ENCODE measurements around the gene NFATC1.

Gene NFATC1

GRCh38 chr18:79540161-79540903 is 144.6 kb downstream of the NFATC1 start:
- Histone ChIP-seq H3K36me3 (ENCODE audit: control insufficient read depth in 1 of 2, insufficient read depth in 2 of 2, low read length in 2 of 2) (peaks cover 0 to 4% of the 10 kb centered on the region in 2 donors), H3K9me3 (ENCODE audit: control insufficient read depth in 1 of 2, low read length in 2 of 2) (no peaks in the 10 kb centered on the region), H3K4me3 (ENCODE audit: low read depth in 1 of 2, low read length in 2 of 2) (no peak overlapping the region), H3K27ac (ENCODE audit: low read length) (no peak overlapping the region), H3K27me3 (ENCODE audit: low read depth, low read length) (no peaks in the 10 kb centered on the region), H3K4me1 (ENCODE audit: control insufficient read depth in 1 of 2, insufficient read depth in 2 of 2, low read length in 2 of 2) (no peaks in the 10 kb centered on the region)

DNA sequence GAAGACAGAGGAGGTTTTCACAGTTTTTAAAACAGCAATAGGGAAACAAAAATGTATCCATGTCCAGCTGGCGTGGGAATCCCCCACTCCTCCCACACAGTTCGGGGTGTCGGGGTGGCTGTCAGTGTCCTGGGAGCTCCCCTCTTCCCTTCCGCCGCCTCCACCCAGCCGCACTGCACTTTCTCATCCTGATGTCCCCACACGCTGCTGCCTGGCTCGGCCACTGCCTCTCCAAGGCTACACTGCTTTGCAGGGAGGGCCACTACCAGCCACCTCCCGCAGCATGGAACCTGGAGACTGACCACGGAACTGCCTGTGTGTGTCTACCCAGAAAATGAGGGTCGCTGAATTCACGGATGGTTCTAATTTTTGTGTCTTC is 145.2 kb downstream of the NFATC1 start:
- H3K36me3 ChIP-seq (ENCODE audit: control insufficient read depth in 1 of 2, insufficient read depth in 2 of 2, low read length in 2 of 2): peaks cover 0 to 4% of the 10 kb centered on the region in 2 donors
- no peak overlapping the region for H3K27ac ChIP-seq (ENCODE audit: low read length)
- no peaks in the 10 kb centered on the region for H3K4me1 ChIP-seq (ENCODE audit: control insufficient read depth in 1 of 2, insufficient read depth in 2 of 2, low read length in 2 of 2)
- no peak overlapping the region for H3K4me3 ChIP-seq (ENCODE audit: low read depth in 1 of 2, low read length in 2 of 2)
- H3K27me3 ChIP-seq (ENCODE audit: low read depth, low read length): no peaks in the 10 kb centered on the region
- no peaks in the 10 kb centered on the region for H3K9me3 ChIP-seq (ENCODE audit: control insufficient read depth in 1 of 2, low read length in 2 of 2)

DNA sequence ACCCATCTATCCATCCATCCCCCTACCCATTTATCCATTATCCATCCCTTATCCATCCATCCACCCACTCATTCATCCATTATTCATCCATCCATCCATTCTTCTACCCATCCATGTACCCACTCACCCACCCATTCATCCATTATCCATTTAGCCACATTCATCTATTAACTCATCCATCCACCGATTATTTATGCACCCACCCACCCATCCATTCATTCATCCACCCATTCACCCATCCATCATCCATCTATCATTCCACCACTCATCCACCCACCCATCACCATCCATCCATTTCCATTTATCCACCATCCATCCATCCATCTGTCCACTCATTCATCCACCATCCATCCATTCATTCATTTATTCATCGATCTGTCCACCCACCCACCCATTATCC is 146.5 kb downstream of the NFATC1 start:
- H3K27ac ChIP-seq (ENCODE audit: low read length): no peak overlapping the region
- no peaks in the 10 kb centered on the region for H3K9me3 ChIP-seq (ENCODE audit: control insufficient read depth in 1 of 2, low read length in 2 of 2)
- H3K36me3 ChIP-seq (ENCODE audit: control insufficient read depth in 1 of 2, insufficient read depth in 2 of 2, low read length in 2 of 2): peaks cover 0 to 4% of the 10 kb centered on the region in 2 donors
- H3K4me1 ChIP-seq (ENCODE audit: control insufficient read depth in 1 of 2, insufficient read depth in 2 of 2, low read length in 2 of 2): no peaks in the 10 kb centered on the region
- H3K27me3 ChIP-seq (ENCODE audit: low read depth, low read length): no peaks in the 10 kb centered on the region
- no peak overlapping the region for H3K4me3 ChIP-seq (ENCODE audit: low read depth in 1 of 2, low read length in 2 of 2)

- Histone ChIP-seq H3K27ac (ENCODE audit: low read length) (no peak overlapping the region), H3K9me3 (ENCODE audit: control insufficient read depth in 1 of 2, low read length in 2 of 2) (no peaks in the 10 kb centered on the region), H3K4me1 (ENCODE audit: control insufficient read depth in 1 of 2, insufficient read depth in 2 of 2, low read length in 2 of 2) (no peaks in the 10 kb centered on the region), H3K36me3 (ENCODE audit: control insufficient read depth in 1 of 2, insufficient read depth in 2 of 2, low read length in 2 of 2) (no peaks in the 10 kb centered on the region), H3K27me3 (ENCODE audit: low read depth, low read length) (no peaks in the 10 kb centered on the region), H3K4me3 (ENCODE audit: low read depth in 1 of 2, low read length in 2 of 2) (no peak overlapping the region)
Measured at GRCh38 chr18:79542876-79543750, 147.4 kb downstream of the NFATC1 start.

GRCh38 chr18:79543861-79544385 is 148.2 kb downstream of the NFATC1 start:
- H3K36me3 ChIP-seq (ENCODE audit: control insufficient read depth in 1 of 2, insufficient read depth in 2 of 2, low read length in 2 of 2): no peaks in the 10 kb centered on the region
- H3K4me1 ChIP-seq (ENCODE audit: control insufficient read depth in 1 of 2, insufficient read depth in 2 of 2, low read length in 2 of 2): no peaks in the 10 kb centered on the region
- H3K4me3 ChIP-seq (ENCODE audit: low read depth in 1 of 2, low read length in 2 of 2): no peak overlapping the region
- no peaks in the 10 kb centered on the region for H3K9me3 ChIP-seq (ENCODE audit: control insufficient read depth in 1 of 2, low read length in 2 of 2)
- H3K27ac ChIP-seq (ENCODE audit: low read length): no peak overlapping the region
- H3K27me3 ChIP-seq (ENCODE audit: low read depth, low read length): no peaks in the 10 kb centered on the region

GRCh38 chr18:79544386-79544963 is 148.7 kb downstream of the NFATC1 start:
- Histone ChIP-seq H3K4me3 (ENCODE audit: low read depth in 1 of 2, low read length in 2 of 2) (no peak overlapping the region), H3K36me3 (ENCODE audit: control insufficient read depth in 1 of 2, insufficient read depth in 2 of 2, low read length in 2 of 2) (no peaks in the 10 kb centered on the region), H3K4me1 (ENCODE audit: control insufficient read depth in 1 of 2, insufficient read depth in 2 of 2, low read length in 2 of 2) (no peaks in the 10 kb centered on the region), H3K9me3 (ENCODE audit: control insufficient read depth in 1 of 2, low read length in 2 of 2) (no peaks in the 10 kb centered on the region), H3K27me3 (ENCODE audit: low read depth, low read length) (no peaks in the 10 kb centered on the region), H3K27ac (ENCODE audit: low read length) (no peak overlapping the region)

DNA sequence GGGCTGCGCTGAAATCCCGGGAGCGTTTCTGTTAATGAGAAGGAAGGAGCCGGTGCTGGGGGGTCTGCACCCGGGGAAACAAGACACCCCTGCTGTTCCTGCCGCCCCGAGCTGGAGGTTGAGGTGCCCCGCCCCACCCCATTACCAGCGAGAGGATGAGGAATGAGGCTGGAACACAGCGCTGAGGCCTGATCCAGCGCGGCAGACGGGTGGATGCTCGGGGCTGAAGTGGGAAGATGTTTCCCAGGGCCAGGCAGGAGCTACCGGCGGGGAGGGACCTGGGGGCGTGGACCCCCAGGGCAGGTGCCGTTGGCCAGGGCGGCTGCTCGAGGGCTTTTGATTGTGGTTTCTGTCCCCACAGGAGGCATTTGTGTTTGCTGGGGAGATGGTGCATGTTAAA is 149.5 kb downstream of the NFATC1 start:
- H3K9me3 ChIP-seq (ENCODE audit: control insufficient read depth in 1 of 2, low read length in 2 of 2): no peaks in the 10 kb centered on the region
- no peak overlapping the region for H3K4me3 ChIP-seq (ENCODE audit: low read depth in 1 of 2, low read length in 2 of 2)
- H3K27me3 ChIP-seq (ENCODE audit: low read depth, low read length): no peaks in the 10 kb centered on the region
- no peaks in the 10 kb centered on the region for H3K4me1 ChIP-seq (ENCODE audit: control insufficient read depth in 1 of 2, insufficient read depth in 2 of 2, low read length in 2 of 2)
- H3K36me3 ChIP-seq (ENCODE audit: control insufficient read depth in 1 of 2, insufficient read depth in 2 of 2, low read length in 2 of 2): no peaks in the 10 kb centered on the region
- H3K27ac ChIP-seq (ENCODE audit: low read length): no peak overlapping the region

GRCh38 chr18:79545736-79546171 is 150.0 kb downstream of the NFATC1 start:
- H3K4me1 ChIP-seq (ENCODE audit: control insufficient read depth in 1 of 2, insufficient read depth in 2 of 2, low read length in 2 of 2): no peaks in the 10 kb centered on the region
- no peak overlapping the region for H3K27ac ChIP-seq (ENCODE audit: low read length)
- H3K27me3 ChIP-seq (ENCODE audit: low read depth, low read length): no peaks in the 10 kb centered on the region
- no peak overlapping the region for H3K4me3 ChIP-seq (ENCODE audit: low read depth in 1 of 2, low read length in 2 of 2)
- H3K9me3 ChIP-seq (ENCODE audit: control insufficient read depth in 1 of 2, low read length in 2 of 2): no peaks in the 10 kb centered on the region
- H3K36me3 ChIP-seq (ENCODE audit: control insufficient read depth in 1 of 2, insufficient read depth in 2 of 2, low read length in 2 of 2): no peaks in the 10 kb centered on the region

- Histone ChIP-seq H3K9me3 (ENCODE audit: control insufficient read depth in 1 of 2, low read length in 2 of 2) (no peaks in the 10 kb centered on the region), H3K4me1 (ENCODE audit: control insufficient read depth in 1 of 2, insufficient read depth in 2 of 2, low read length in 2 of 2) (no peaks in the 10 kb centered on the region), H3K4me3 (ENCODE audit: low read depth in 1 of 2, low read length in 2 of 2) (no peak overlapping the region), H3K27me3 (ENCODE audit: low read depth, low read length) (no peaks in the 10 kb centered on the region), H3K36me3 (ENCODE audit: control insufficient read depth in 1 of 2, insufficient read depth in 2 of 2, low read length in 2 of 2) (no peaks in the 10 kb centered on the region), H3K27ac (ENCODE audit: low read length) (no peak overlapping the region)
Measured at GRCh38 chr18:79546781-79547272, 151.1 kb downstream of the NFATC1 start.

- no peak overlapping the region for H3K27ac ChIP-seq (ENCODE audit: low read length)
Measured at GRCh38 chr18:79547413-79548076, 151.8 kb downstream of the NFATC1 start.

DNA sequence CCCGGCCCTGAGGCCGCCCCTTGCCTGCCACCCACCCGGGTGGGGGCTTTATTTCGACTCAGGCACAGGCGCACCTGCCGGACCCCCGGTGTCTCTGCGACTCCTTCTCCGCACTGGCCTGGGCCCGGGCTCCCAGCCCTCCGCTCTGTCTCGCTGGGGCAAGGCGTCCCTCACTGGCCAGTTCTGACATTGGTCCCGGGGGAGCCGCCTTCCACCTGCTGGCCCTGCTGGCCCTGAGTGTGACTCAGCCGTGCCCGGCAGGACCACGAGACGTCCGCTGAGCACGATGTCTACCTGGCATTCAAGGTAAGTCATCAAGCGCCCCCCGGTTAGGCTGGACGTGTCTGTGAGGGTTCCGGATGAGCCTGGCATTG is 152.3 kb downstream of the NFATC1 start:
- no peaks in the 10 kb centered on the region for H3K4me1 ChIP-seq (ENCODE audit: control insufficient read depth in 1 of 2, insufficient read depth in 2 of 2, low read length in 2 of 2)
- H3K4me3 ChIP-seq (ENCODE audit: low read depth in 1 of 2, low read length in 2 of 2): no peak overlapping the region
- H3K9me3 ChIP-seq (ENCODE audit: control insufficient read depth in 1 of 2, low read length in 2 of 2): no peaks in the 10 kb centered on the region
- H3K27me3 ChIP-seq (ENCODE audit: low read depth, low read length): no peaks in the 10 kb centered on the region
- H3K36me3 ChIP-seq (ENCODE audit: control insufficient read depth in 1 of 2, insufficient read depth in 2 of 2, low read length in 2 of 2): no peaks in the 10 kb centered on the region
- H3K27ac ChIP-seq (ENCODE audit: low read length): no peak overlapping the region

More at GRCh38 chr18:79547413-79548076, 151.8 kb downstream of the NFATC1 start:
- no peaks in the 10 kb centered on the region for H3K9me3 ChIP-seq (ENCODE audit: control insufficient read depth in 1 of 2, low read length in 2 of 2)
- H3K27me3 ChIP-seq (ENCODE audit: low read depth, low read length): no peaks in the 10 kb centered on the region
- no peaks in the 10 kb centered on the region for H3K4me1 ChIP-seq (ENCODE audit: control insufficient read depth in 1 of 2, insufficient read depth in 2 of 2, low read length in 2 of 2)
- H3K4me3 ChIP-seq (ENCODE audit: low read depth in 1 of 2, low read length in 2 of 2): no peak overlapping the region
- no peaks in the 10 kb centered on the region for H3K36me3 ChIP-seq (ENCODE audit: control insufficient read depth in 1 of 2, insufficient read depth in 2 of 2, low read length in 2 of 2)
